Measurements from ENCODE around the gene BTBD17.
A peak's percentile ranks its signal among the peaks of the same experiment; 100 is the strongest.

The BTBD17 gene

GRCh38 chr17:74383141-74383540 lies 21.5 kb upstream of the BTBD17 start:
- Histone ChIP-seq H3K36me3 (ENCODE audit: insufficient read depth, low read length) (no peaks in the 10 kb centered on the region), H3K9me3 (ENCODE audit: insufficient read depth, low read depth, low read length) (no peaks in the 10 kb centered on the region), H3K27me3 (ENCODE audit: insufficient read depth, low read length, poor library complexity, severe bottlenecking) (no peaks in the 10 kb centered on the region), H3F3A (ENCODE audit: low read depth) (no peaks in the 10 kb centered on the region), H4K20me1 (ENCODE audit: insufficient read depth, low read length, poor library complexity, severe bottlenecking) (no peaks in the 10 kb centered on the region), H3K4me2 (ENCODE audit: low read depth, low read length, poor library complexity, severe bottlenecking) (no peak overlapping the region), H3K9ac (ENCODE audit: low read depth, low read length, poor library complexity, severe bottlenecking) (no peak overlapping the region), H3K79me2 (ENCODE audit: insufficient read depth, low read length) (no peaks in the 10 kb centered on the region), H3K9me2 (replicated peaks; ENCODE audit: low read depth, low read length) (no peaks in the 10 kb centered on the region), H3K4me3 (ENCODE audit: low read length, poor library complexity, severe bottlenecking) (no peak overlapping the region), H2AFZ (ENCODE audit: low read length) (no peak overlapping the region), H3K4me1 (ENCODE audit: insufficient read depth, low read length, poor library complexity, severe bottlenecking) (peaks cover 12% of the 10 kb centered on the region)
- TF ChIP-seq CTCF (conservative IDR thresholded peaks at IDR 0.05; ENCODE audit: low read length) (no peak), EZH2phosphoT487 (IDR thresholded peaks at IDR 0.05; ENCODE audit: borderline replicate concordance) (no peak)

- Histone ChIP-seq H2AFZ (ENCODE audit: low read length) (no peak overlapping the region), H3K4me1 (ENCODE audit: insufficient read depth, low read length, poor library complexity, severe bottlenecking) (peaks cover 12% of the 10 kb centered on the region), H3K9ac (ENCODE audit: low read depth, low read length, poor library complexity, severe bottlenecking) (no peak overlapping the region), H3K4me3 (ENCODE audit: low read length, poor library complexity, severe bottlenecking) (no peak overlapping the region), H3K36me3 (ENCODE audit: insufficient read depth, low read length) (no peaks in the 10 kb centered on the region), H3K9me3 (ENCODE audit: insufficient read depth, low read depth, low read length) (no peaks in the 10 kb centered on the region), H3K79me2 (ENCODE audit: insufficient read depth, low read length) (no peaks in the 10 kb centered on the region), H3K4me2 (ENCODE audit: low read depth, low read length, poor library complexity, severe bottlenecking) (no peak overlapping the region), H4K20me1 (ENCODE audit: insufficient read depth, low read length, poor library complexity, severe bottlenecking) (no peaks in the 10 kb centered on the region), H3K27me3 (ENCODE audit: insufficient read depth, low read length, poor library complexity, severe bottlenecking) (no peaks in the 10 kb centered on the region), H3F3A (ENCODE audit: low read depth) (no peaks in the 10 kb centered on the region), H3K9me2 (replicated peaks; ENCODE audit: low read depth, low read length) (no peaks in the 10 kb centered on the region)
- no peak for TF ChIP-seq CTCF (conservative IDR thresholded peaks at IDR 0.05; ENCODE audit: low read length)
- no peak for TF ChIP-seq EZH2phosphoT487 (IDR thresholded peaks at IDR 0.05; ENCODE audit: borderline replicate concordance)
These were observed 19.5 kb upstream of the BTBD17 start for GRCh38 chr17:74380959-74381808.

GRCh38 chr17:74380086-74380958 lies 18.7 kb upstream of the BTBD17 start:
- H3K9me2 ChIP-seq (replicated peaks; ENCODE audit: low read depth, low read length) = no peaks in the 10 kb centered on the region
- H3K9ac ChIP-seq (ENCODE audit: low read depth, low read length, poor library complexity, severe bottlenecking) = no peak overlapping the region
- TF ChIP-seq CTCF (conservative IDR thresholded peaks at IDR 0.05; ENCODE audit: low read length) = no peak; the same call in 1 of the 2 replicates
- TF ChIP-seq EZH2phosphoT487 (IDR thresholded peaks at IDR 0.05; ENCODE audit: borderline replicate concordance) = no peak
- H3K27me3 ChIP-seq (ENCODE audit: insufficient read depth, low read length, poor library complexity, severe bottlenecking) = no peaks in the 10 kb centered on the region
- H3K4me2 ChIP-seq (ENCODE audit: low read depth, low read length, poor library complexity, severe bottlenecking) = peak overlapping the region; percentile 67
- H3K9me3 ChIP-seq (ENCODE audit: insufficient read depth, low read depth, low read length) = no peaks in the 10 kb centered on the region
- H3F3A ChIP-seq (ENCODE audit: low read depth) = no peaks in the 10 kb centered on the region
- H3K79me2 ChIP-seq (ENCODE audit: insufficient read depth, low read length) = no peaks in the 10 kb centered on the region
- no peaks in the 10 kb centered on the region for H4K20me1 ChIP-seq (ENCODE audit: insufficient read depth, low read length, poor library complexity, severe bottlenecking)
- H2AFZ ChIP-seq (ENCODE audit: low read length) = no peak overlapping the region
- no peaks in the 10 kb centered on the region for H3K36me3 ChIP-seq (ENCODE audit: insufficient read depth, low read length)
- peak overlapping the region; percentile 45 for H3K4me3 ChIP-seq (ENCODE audit: low read length, poor library complexity, severe bottlenecking)
- H3K4me1 ChIP-seq (ENCODE audit: insufficient read depth, low read length, poor library complexity, severe bottlenecking) = peaks cover 12% of the 10 kb centered on the region

Data from Loucy (cell line).